Measurements from ENCODE around the gene ZNF426.
"Not testable (repeated sequence)": the region's sequence is repeated elsewhere in the genome, so short reads cannot be mapped to it uniquely, and the experiment has no call there.

ZNF426 gene

DNA sequence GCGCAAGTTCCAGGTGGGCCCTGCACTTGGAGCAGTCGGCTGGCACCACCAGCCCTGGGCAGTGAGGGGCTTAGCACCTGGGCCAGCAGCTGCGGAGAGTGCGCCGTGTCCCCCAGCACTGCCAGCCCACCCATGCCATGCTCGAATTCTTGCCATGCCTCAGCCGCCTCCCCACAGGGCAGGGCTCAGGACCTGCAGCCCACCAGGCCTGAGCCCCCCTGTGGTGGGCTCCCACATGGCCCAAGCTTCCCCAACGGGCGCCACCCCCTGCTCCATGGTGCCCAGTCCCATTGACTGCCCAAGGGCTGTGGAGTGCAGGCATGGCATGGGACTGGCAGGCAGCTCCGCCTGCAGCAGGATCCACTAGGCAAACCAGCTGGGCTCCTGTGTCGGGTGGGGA lies 9.4 kb upstream of the ZNF426 start:
- H3K4me1 ChIP-seq (ENCODE audit: control insufficient read depth, insufficient read depth, low read length, poor library complexity, severe bottlenecking) = no peaks in the 10 kb centered on the region
- WGBS, 2 experiments (ENCODE audit: insufficient coverage in 2 of 2) = 88 to 94% methylated on average over 9 to 11 of the region's 11 CpGs

DNA sequence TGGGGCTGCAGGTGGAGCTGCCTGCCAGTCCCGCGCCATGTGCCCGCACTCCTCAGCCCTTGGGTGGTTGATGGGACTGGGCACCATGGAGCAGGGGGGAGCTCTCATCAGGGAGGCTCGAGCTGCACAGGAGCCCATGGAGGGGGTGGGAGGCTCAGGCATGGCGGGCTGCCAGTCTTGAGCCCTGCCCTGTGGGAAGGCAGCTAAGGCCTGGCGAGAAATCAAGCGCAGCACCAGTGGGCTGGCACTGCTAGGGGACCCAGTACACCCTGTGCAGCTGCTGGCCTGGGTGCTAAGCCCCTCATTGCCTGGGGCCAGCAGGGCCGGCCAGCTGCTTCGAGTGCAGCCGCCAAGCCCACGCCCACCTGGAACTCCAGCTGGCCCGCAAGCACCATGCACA lies 2.8 kb upstream of the ZNF426 start:
- H3K4me3 ChIP-seq (ENCODE audit: extremely low read depth, insufficient read depth, low read length, poor library complexity, severe bottlenecking); H3K27ac ChIP-seq (ENCODE audit: low read depth, low read length, severe bottlenecking); H3K36me3 ChIP-seq (ENCODE audit: control insufficient read depth, insufficient read depth, low read length); H3K4me1 ChIP-seq (ENCODE audit: control insufficient read depth, insufficient read depth, low read length, poor library complexity, severe bottlenecking): not testable (repeated sequence)
- peaks cover 22% of the 10 kb centered on the region for H3K9me3 ChIP-seq (ENCODE audit: control insufficient read depth, low read length)
- WGBS, 2 experiments (ENCODE audit: insufficient coverage in 2 of 2) = 88 to 92% methylated on average over 7 to 8 of the region's 12 CpGs

More for the DNA sequence above, 9.4 kb upstream of the ZNF426 start:
- H3K36me3 ChIP-seq (ENCODE audit: control insufficient read depth, insufficient read depth, low read length) = no peaks in the 10 kb centered on the region
- H3K27ac ChIP-seq (ENCODE audit: low read depth, low read length, severe bottlenecking) = no peak overlapping the region
- no peak overlapping the region for H3K4me3 ChIP-seq (ENCODE audit: extremely low read depth, insufficient read depth, low read length, poor library complexity, severe bottlenecking)
- peaks cover 13% of the 10 kb centered on the region for H3K9me3 ChIP-seq (ENCODE audit: control insufficient read depth, low read length)

DNA sequence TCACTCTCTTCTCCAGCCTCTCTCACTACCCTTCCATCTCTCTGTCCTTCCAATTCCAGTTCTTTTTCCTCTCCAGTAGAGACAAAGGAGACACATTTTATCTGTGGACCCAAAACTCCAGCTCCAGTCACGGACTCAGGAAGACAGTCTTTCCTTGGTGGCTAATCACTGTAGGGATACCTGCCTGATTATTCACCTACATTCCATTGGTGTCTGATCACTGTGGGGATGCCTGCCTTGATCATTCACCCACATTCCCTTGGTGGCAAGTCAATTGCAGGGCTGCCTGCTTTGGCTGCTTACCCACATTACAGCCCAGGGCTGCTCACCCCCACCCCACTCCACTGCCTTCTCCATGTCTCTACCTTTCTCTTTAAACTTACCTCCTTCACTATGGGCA lies 1.5 kb upstream of the ZNF426 start:
- not testable (repeated sequence) for H3K27ac ChIP-seq (ENCODE audit: low read depth, low read length, severe bottlenecking); H3K4me1 ChIP-seq (ENCODE audit: control insufficient read depth, insufficient read depth, low read length, poor library complexity, severe bottlenecking); H3K4me3 ChIP-seq (ENCODE audit: extremely low read depth, insufficient read depth, low read length, poor library complexity, severe bottlenecking)
- Histone ChIP-seq H3K9me3 (ENCODE audit: control insufficient read depth, low read length) (peaks cover 35% of the 10 kb centered on the region), H3K36me3 (ENCODE audit: control insufficient read depth, insufficient read depth, low read length) (peaks cover 23% of the 10 kb centered on the region)
- WGBS, 2 experiments (ENCODE audit: insufficient coverage in 2 of 2) = 100% methylated on average over 1 of the region's 1 CpG; no CpG with 5 or more reads in 1 of the 2 experiments

- H3K36me3 ChIP-seq (ENCODE audit: control insufficient read depth, insufficient read depth, low read length) = peaks cover 31% of the 10 kb centered on the region
- H3K9me3 ChIP-seq (ENCODE audit: control insufficient read depth, low read length) = peaks cover 38% of the 10 kb centered on the region
- not testable (repeated sequence) for H3K4me1 ChIP-seq (ENCODE audit: control insufficient read depth, insufficient read depth, low read length, poor library complexity, severe bottlenecking); H3K27ac ChIP-seq (ENCODE audit: low read depth, low read length, severe bottlenecking)
- peak overlapping the region; percentile 91 for H3K4me3 ChIP-seq (ENCODE audit: extremely low read depth, insufficient read depth, low read length, poor library complexity, severe bottlenecking)
- WGBS, 2 experiments (ENCODE audit: insufficient coverage in 2 of 2) = 84 to 96% methylated on average over 5 of the region's 6 CpGs
Observed at GRCh38 chr19:9539201-9539600, 756 bp upstream of the ZNF426 start.

- no peak overlapping the region for H3K4me3 ChIP-seq (ENCODE audit: extremely low read depth, insufficient read depth, low read length, poor library complexity, severe bottlenecking)
- no peak overlapping the region for H3K27ac ChIP-seq (ENCODE audit: low read depth, low read length, severe bottlenecking)
- 100% methylated on average over 1 of the region's 4 CpGs; no CpG with 5 or more reads in 1 of the 2 experiments for WGBS, 2 experiments (ENCODE audit: insufficient coverage in 2 of 2)
- H3K9me3 ChIP-seq (ENCODE audit: control insufficient read depth, low read length) = peaks cover 67% of the 10 kb centered on the region
- H3K36me3 ChIP-seq (ENCODE audit: control insufficient read depth, insufficient read depth, low read length) = peaks cover 63% of the 10 kb centered on the region
- peaks cover 2% of the 10 kb centered on the region for H3K4me1 ChIP-seq (ENCODE audit: control insufficient read depth, insufficient read depth, low read length, poor library complexity, severe bottlenecking)
Observed at GRCh38 chr19:9535934-9536333, 2.5 kb downstream of the ZNF426 start.

DNA sequence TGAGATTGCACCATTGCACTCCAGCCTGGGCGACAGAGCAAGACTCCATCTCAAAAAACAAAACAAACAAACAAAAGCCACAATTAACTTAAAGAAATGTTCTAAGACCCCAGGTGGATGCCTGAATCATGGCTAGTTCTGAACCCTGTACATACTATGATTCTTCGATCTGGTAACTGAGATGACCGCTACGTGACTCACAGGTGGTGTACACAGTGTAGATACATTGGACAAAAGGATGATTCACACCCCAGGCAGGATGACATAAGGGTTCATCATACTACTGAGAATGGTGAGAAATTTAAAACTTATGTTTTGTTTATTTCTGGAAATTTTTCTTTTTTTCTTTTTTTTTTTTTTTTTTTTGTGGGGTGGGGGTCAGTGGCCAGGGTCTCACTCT lies 6.5 kb downstream of the ZNF426 start:
- Histone ChIP-seq H3K4me1 (ENCODE audit: control insufficient read depth, insufficient read depth, low read length, poor library complexity, severe bottlenecking) (no peaks in the 10 kb centered on the region), H3K9me3 (ENCODE audit: control insufficient read depth, low read length) (peaks cover 89% of the 10 kb centered on the region), H3K27ac (ENCODE audit: low read depth, low read length, severe bottlenecking) (no peak overlapping the region), H3K4me3 (ENCODE audit: extremely low read depth, insufficient read depth, low read length, poor library complexity, severe bottlenecking) (no peak overlapping the region), H3K36me3 (ENCODE audit: control insufficient read depth, insufficient read depth, low read length) (peaks cover 100% of the 10 kb centered on the region)
- 95 to 100% methylated on average over 1 to 4 of the region's 4 CpGs for WGBS, 2 experiments (ENCODE audit: insufficient coverage in 2 of 2)

- no peak overlapping the region for H3K4me3 ChIP-seq (ENCODE audit: extremely low read depth, insufficient read depth, low read length, poor library complexity, severe bottlenecking)
- H3K27ac ChIP-seq (ENCODE audit: low read depth, low read length, severe bottlenecking) = no peak overlapping the region
- peaks cover 81% of the 10 kb centered on the region for H3K9me3 ChIP-seq (ENCODE audit: control insufficient read depth, low read length)
- H3K4me1 ChIP-seq (ENCODE audit: control insufficient read depth, insufficient read depth, low read length, poor library complexity, severe bottlenecking) = no peaks in the 10 kb centered on the region
- WGBS, 2 experiments (ENCODE audit: insufficient coverage in 2 of 2) = 88% methylated on average over 1 of the region's 5 CpGs; no CpG with 5 or more reads in 1 of the 2 experiments
- H3K36me3 ChIP-seq (ENCODE audit: control insufficient read depth, insufficient read depth, low read length) = peaks cover 88% of the 10 kb centered on the region
Observed at GRCh38 chr19:9528757-9529336, 9.6 kb downstream of the ZNF426 start.

DNA sequence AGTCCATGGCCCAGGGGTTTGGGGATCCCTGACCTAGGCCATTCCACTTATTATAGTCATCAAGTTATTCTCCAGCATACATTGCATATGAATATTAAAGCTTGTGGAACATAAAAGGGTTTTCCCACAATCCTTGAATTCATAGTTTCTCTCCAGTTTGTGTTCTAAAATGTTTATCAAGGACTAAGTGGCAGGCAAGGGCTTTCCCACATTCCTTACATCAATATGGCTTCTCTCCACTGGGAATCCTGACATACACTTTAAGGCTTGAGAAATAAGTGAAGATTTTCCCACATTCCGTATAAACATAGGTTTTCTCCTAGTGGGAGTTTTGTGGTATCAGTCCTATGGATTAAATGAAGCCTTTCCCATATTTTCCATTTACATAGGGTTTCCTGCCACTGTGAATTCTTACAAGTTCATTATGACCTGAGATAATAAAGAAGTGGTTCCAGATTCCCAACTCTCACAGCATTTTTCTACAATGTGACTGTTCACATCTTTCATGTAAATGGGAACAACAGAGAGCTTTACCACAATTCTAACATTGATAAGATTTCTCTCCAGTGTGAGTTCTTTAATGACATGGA lies 14.5 kb downstream of the ZNF426 start:
- Histone ChIP-seq H3K9me3 (ENCODE audit: control insufficient read depth, low read length) (peaks cover 70% of the 10 kb centered on the region), H3K36me3 (ENCODE audit: control insufficient read depth, insufficient read depth, low read length) (peaks cover 48% of the 10 kb centered on the region), H3K4me3 (ENCODE audit: extremely low read depth, insufficient read depth, low read length, poor library complexity, severe bottlenecking) (no peak overlapping the region), H3K27ac (ENCODE audit: low read depth, low read length, severe bottlenecking) (no peak overlapping the region), H3K4me1 (ENCODE audit: control insufficient read depth, insufficient read depth, low read length, poor library complexity, severe bottlenecking) (no peaks in the 10 kb centered on the region)
- WGBS, 2 experiments (ENCODE audit: insufficient coverage in 2 of 2) = no CpG with 5 or more reads among the region's 1 CpG

- Histone ChIP-seq H3K27ac (ENCODE audit: low read depth, low read length, severe bottlenecking) (no peak overlapping the region), H3K9me3 (ENCODE audit: control insufficient read depth, low read length) (peaks cover 57% of the 10 kb centered on the region), H3K36me3 (ENCODE audit: control insufficient read depth, insufficient read depth, low read length) (no peaks in the 10 kb centered on the region), H3K4me3 (ENCODE audit: extremely low read depth, insufficient read depth, low read length, poor library complexity, severe bottlenecking) (no peak overlapping the region), H3K4me1 (ENCODE audit: control insufficient read depth, insufficient read depth, low read length, poor library complexity, severe bottlenecking) (no peaks in the 10 kb centered on the region)
- 20% methylated on average over 1 of the region's 3 CpGs; no CpG with 5 or more reads in 1 of the 2 experiments for WGBS, 2 experiments (ENCODE audit: insufficient coverage in 2 of 2)
Observed at GRCh38 chr19:9507285-9507684, 31.2 kb downstream of the ZNF426 start.

DNA sequence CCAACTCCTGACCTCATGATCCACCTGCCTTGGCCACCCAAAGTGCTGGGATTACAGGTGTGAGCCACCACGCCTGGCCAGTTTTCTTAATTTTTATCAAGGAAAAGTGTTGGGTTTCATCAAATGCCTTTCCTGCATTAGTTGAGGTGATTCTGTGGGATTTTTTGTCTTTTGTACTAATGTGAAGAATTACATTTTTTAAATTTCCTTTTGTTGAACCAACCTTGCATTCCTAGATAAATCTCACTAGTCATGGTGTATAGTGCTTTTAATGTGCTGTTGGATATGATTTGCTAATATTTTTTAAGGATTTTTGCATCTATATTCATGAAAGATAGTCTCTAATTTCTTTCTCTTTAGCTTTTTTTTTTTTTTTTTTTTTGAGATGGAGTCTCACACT lies 37.6 kb downstream of the ZNF426 start:
- peaks cover 34% of the 10 kb centered on the region for H3K9me3 ChIP-seq (ENCODE audit: control insufficient read depth, low read length)
- H3K36me3 ChIP-seq (ENCODE audit: control insufficient read depth, insufficient read depth, low read length) = no peaks in the 10 kb centered on the region
- no peak overlapping the region for H3K27ac ChIP-seq (ENCODE audit: low read depth, low read length, severe bottlenecking)
- no peaks in the 10 kb centered on the region for H3K4me1 ChIP-seq (ENCODE audit: control insufficient read depth, insufficient read depth, low read length, poor library complexity, severe bottlenecking)
- 88 to 100% methylated on average over 1 of the region's 1 CpG for WGBS, 2 experiments (ENCODE audit: insufficient coverage in 2 of 2)
- H3K4me3 ChIP-seq (ENCODE audit: extremely low read depth, insufficient read depth, low read length, poor library complexity, severe bottlenecking) = no peak overlapping the region

DNA sequence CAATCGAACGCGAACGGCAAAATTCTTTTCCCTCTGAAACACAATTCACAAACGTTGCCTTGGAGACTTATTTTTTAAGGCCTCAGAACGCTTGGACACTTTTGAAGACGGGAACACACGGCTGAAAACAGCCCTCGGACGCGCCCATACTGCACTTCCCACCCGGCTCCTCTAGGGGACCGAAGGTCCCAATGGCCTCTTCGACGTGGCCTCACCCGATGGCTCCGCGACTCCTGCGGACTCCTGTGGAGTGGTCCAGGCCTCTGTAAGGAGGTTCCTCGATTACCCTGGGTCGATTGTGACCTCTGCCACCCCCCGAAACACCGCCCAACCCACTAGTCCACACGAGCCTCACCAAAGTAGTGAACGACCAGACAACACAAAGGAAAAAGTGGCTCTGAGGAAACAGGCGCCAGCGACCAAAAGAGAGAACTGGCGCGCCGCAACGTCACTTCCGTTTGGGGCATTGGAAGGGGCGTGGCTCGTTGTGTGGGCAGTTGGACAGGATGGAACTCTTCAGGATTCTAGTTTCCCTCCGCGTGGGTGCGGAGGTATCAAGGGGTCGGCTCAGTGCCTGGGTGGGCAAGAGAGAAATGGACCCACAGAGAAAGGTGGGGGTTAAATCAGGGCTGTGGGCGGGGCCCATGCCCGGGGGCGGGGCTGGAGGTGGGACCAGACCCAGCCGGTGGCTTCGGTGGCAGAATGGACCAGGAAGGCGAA lies 40.1 kb downstream of the ZNF426 start, which contains the start of gene ZNF560:
TSS of gene ZNF560 (minus strand) at position 434 of the 720 bp plus-strand sequence. CDS start 23,303 bp downstream, outside the sequence.
- no peak within 1 kb of the TSS for H3K4me3 ChIP-seq (ENCODE audit: extremely low read depth, insufficient read depth, low read length, poor library complexity, severe bottlenecking)
- no peaks in the 10 kb centered on the region for H3K4me1 ChIP-seq (ENCODE audit: control insufficient read depth, insufficient read depth, low read length, poor library complexity, severe bottlenecking)
- H3K36me3 ChIP-seq (ENCODE audit: control insufficient read depth, insufficient read depth, low read length) = no peaks in the 10 kb centered on the region
- H3K27ac ChIP-seq (ENCODE audit: low read depth, low read length, severe bottlenecking) = no peak within 1 kb of the TSS
- H3K9me3 ChIP-seq (ENCODE audit: control insufficient read depth, low read length) = peaks cover 33% of the 10 kb centered on the region
- WGBS, 2 experiments (ENCODE audit: insufficient coverage in 2 of 2) = 75 to 78% methylated on average over 41 to 44 of the region's 44 CpGs

Data from mesodermal cell (in vitro differentiated cells).